Kidney (tissue), 14 donors: Measurements from ENCODE around the gene ZNF747. TPM values are rescaled to one million over a fixed set of nuclear protein-coding genes. Genes with fewer than 3 reads are reported as not detected.
A peak's percentile ranks its signal among the peaks of the same experiment; 100 is the strongest.

Source experiments
- DNase-seq, 5 donors: peaks; one replicate each; pipeline ENCODE4 v3.0.0-alpha.2; 2013 to 2020
- FAIRE-seq: peaks from 2 replicates; lab custom pipeline; 2012; peaks lifted over from hg19 to GRCh38; lab: Jason Lieb, UNC
- H3K27ac ChIP-seq, 2 donors: one replicate each; pipeline ENCODE4 v1.7.0; 2013; ENCODE audit warnings: low read depth in 2 of 2, low read length in 2 of 2, inconsistent platforms in 1 of 2
- H3K27me3 ChIP-seq: one replicate; pipeline ENCODE4 v1.7.1; 2013; ENCODE audit warnings: low read length, inconsistent platforms; ENCODE audit not compliant: control insufficient read depth, insufficient read depth
- H3K36me3 ChIP-seq, 3 donors: one replicate each; pipeline versions ENCODE4 v1.7.0 to v1.7.1; 2013; ENCODE audit warnings: low read length in 3 of 3, control low read depth in 1 of 3, inconsistent platforms in 1 of 3; ENCODE audit not compliant: insufficient read depth in 3 of 3, control insufficient read depth in 2 of 3
- H3K4me1 ChIP-seq, 3 donors: one replicate each; pipeline versions ENCODE4 v1.7.0 to v1.7.1; 2013; ENCODE audit warnings: low read length in 3 of 3, inconsistent platforms in 1 of 3, low read depth in 1 of 3; ENCODE audit not compliant: control insufficient read depth in 2 of 3, insufficient read depth in 2 of 3
- H3K4me3 ChIP-seq, 3 donors: one replicate each; pipeline versions ENCODE4 v1.7.0 to v1.8.1; 2013; ENCODE audit warnings: low read length in 3 of 3, control low read depth in 1 of 3, inconsistent platforms in 1 of 3
- H3K9ac ChIP-seq, 3 donors: one replicate each; pipeline versions ENCODE4 v1.7.0 to v1.7.1; 2013; ENCODE audit warnings: low read length in 3 of 3, control low read depth in 1 of 3, inconsistent platforms in 1 of 3
- H3K9me3 ChIP-seq, 3 donors: one replicate each; pipeline versions ENCODE4 v1.7.0 to v1.7.1; 2013; ENCODE audit warnings: low read length in 3 of 3, control low read depth in 1 of 3, inconsistent platforms in 1 of 3; ENCODE audit not compliant: control insufficient read depth in 2 of 3, insufficient read depth in 1 of 3
- intact Hi-C: fragments of 100-400 bp; cut with DNase I; formaldehyde crosslinking; loops from one replicate; pipeline ENCODE4 v1.11.1; 2022
- polyA plus RNA-seq: library from polyadenylated mRNA; stranded (reverse); fragments of 350-450 nt; fragmentation: Illumina TruSeq; extraction: RNeasy Lipid Tissue Mini Kit (QIAGEN cat#74804); gene quantifications from one replicate; pipeline ENCODE4 v1.2.3, GENCODE V29; 2014; ENCODE audit warnings: low read depth, low replicate concordance; ENCODE audit not compliant: insufficient read depth
- total RNA-seq: library from RNA; stranded (reverse); fragmentation: NEBNext Ultra II Directional; extraction: Animal tissue kit (Norgen Biotek cat#: 25700); gene quantifications from one replicate; pipeline ENCODE4 v1.2.1, GENCODE V29; 2021
- TF ChIP-seq, protein P1 (sequence below): IDR thresholded peaks from 3 replicates; pipeline ENCODE4 v1.5.1; 2012; ENCODE audit warnings: mild to moderate bottlenecking, moderate library complexity, borderline replicate concordance; ENCODE audit not compliant: insufficient read depth; ENCODE audit errors: extremely low read depth
- donor health status: control.
- donor health status: control.
- donor health status: control.
- donor health status: control.
- donor health status: control.
- donor health status: DM: yes; HTN: yes; CAD: no.
- donor health status: Normal renal cell carcinoma (clear cell type).

Gene ZNF747
- total and polyA plus RNA-seq, 2 donors from 2014 or later, result 10.1 to 11.6 TPM

DNA sequence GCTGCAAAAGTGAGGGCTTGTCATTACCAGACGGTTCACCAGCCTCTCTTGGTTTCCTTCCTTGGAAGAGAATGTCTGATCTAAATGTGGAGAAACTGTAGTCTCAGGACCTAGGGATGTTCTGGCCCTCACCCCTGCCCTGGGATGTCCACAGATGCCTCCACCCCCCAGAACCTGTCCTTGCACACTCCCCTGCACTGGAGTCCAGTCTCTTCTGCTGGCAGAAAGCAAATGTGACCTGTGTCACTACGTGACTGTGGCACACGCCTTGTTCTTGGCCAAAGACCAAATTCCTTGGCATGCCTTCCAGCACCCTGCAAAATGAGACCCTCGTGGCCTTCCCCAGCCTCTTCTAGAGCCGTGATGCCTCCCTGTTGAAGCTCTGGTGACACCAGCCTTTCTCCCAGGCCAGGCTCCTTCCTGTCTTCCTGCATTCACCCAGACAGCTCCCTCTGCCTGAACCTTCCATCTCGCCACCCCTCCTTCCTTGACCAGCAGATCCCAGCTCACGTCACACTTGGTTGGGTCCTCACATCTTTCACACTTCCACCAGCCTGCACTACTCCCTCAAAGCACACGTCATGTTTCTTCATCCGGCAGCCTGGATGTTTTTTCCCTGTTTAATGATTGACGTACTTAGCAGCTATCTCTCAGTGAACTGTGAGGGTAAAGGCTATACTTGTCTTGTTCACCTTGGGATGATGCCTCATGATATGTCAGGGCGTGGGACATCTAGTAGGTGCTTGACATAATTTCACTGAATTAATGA lies 12.6 kb downstream of the ZNF747 start:
- FAIRE-seq (peak; percentile 3), DNase-seq (peak; percentile 72 to 88 (median 82))
- peak overlapping the region in 1 of 3 donors; percentile 34 for H3K9ac ChIP-seq
- intact Hi-C loops, result no loop called here
- H3K36me3 ChIP-seq, result no peaks in the 10 kb centered on the region
- H3K27me3 ChIP-seq, result no peaks in the 10 kb centered on the region
- H3K4me1 ChIP-seq, result peaks cover 0 to 15% (median 12%) of the 10 kb centered on the region in 3 donors
- H3K9me3 ChIP-seq, result no peaks in the 10 kb centered on the region
- TF ChIP-seq, protein P1, sequence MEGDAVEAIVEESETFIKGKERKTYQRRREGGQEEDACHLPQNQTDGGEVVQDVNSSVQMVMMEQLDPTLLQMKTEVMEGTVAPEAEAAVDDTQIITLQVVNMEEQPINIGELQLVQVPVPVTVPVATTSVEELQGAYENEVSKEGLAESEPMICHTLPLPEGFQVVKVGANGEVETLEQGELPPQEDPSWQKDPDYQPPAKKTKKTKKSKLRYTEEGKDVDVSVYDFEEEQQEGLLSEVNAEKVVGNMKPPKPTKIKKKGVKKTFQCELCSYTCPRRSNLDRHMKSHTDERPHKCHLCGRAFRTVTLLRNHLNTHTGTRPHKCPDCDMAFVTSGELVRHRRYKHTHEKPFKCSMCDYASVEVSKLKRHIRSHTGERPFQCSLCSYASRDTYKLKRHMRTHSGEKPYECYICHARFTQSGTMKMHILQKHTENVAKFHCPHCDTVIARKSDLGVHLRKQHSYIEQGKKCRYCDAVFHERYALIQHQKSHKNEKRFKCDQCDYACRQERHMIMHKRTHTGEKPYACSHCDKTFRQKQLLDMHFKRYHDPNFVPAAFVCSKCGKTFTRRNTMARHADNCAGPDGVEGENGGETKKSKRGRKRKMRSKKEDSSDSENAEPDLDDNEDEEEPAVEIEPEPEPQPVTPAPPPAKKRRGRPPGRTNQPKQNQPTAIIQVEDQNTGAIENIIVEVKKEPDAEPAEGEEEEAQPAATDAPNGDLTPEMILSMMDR, result peak; percentile 4
- peak overlapping the region in 1 of 2 donors; percentile 33 for H3K27ac ChIP-seq
- H3K4me3 ChIP-seq, result peak overlapping the region in 1 of 3 donors; percentile 17

DNA sequence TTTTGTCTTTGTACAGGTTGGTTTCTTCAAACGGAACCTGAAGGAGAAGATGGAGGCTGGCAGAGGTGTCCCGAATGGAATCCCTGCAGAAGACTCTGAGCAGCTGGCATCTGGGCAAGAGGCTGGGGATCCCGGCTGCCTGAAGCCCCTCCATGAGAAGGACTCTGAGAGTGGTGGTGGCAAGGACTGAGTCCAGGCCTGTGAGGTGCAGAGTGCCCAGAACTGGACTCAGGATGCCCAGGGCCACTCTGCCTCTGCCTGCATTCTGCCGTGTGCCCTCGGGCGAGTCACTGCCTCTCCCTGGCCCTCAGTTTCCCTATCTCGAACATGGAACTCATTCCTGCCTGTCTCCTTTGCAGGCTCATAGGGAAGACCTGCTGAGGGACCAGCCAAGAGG lies 13.2 kb downstream of the ZNF747 start:
- peaks cover 0 to 15% (median 12%) of the 10 kb centered on the region in 3 donors for H3K4me1 ChIP-seq
- intact Hi-C loops, result no loop called here
- TF ChIP-seq, protein P1, result no peak
- peak overlapping the region in 1 of 3 donors; percentile 34 for H3K9ac ChIP-seq
- no peak overlapping the region for H3K27ac ChIP-seq
- no peaks in the 10 kb centered on the region for H3K36me3 ChIP-seq
- DNase-seq (peak in 1 of 5 donors; percentile 53), FAIRE-seq (no peak)
- no peak overlapping the region for H3K4me3 ChIP-seq
- H3K9me3 ChIP-seq, result no peaks in the 10 kb centered on the region
- H3K27me3 ChIP-seq, result no peaks in the 10 kb centered on the region

DNA sequence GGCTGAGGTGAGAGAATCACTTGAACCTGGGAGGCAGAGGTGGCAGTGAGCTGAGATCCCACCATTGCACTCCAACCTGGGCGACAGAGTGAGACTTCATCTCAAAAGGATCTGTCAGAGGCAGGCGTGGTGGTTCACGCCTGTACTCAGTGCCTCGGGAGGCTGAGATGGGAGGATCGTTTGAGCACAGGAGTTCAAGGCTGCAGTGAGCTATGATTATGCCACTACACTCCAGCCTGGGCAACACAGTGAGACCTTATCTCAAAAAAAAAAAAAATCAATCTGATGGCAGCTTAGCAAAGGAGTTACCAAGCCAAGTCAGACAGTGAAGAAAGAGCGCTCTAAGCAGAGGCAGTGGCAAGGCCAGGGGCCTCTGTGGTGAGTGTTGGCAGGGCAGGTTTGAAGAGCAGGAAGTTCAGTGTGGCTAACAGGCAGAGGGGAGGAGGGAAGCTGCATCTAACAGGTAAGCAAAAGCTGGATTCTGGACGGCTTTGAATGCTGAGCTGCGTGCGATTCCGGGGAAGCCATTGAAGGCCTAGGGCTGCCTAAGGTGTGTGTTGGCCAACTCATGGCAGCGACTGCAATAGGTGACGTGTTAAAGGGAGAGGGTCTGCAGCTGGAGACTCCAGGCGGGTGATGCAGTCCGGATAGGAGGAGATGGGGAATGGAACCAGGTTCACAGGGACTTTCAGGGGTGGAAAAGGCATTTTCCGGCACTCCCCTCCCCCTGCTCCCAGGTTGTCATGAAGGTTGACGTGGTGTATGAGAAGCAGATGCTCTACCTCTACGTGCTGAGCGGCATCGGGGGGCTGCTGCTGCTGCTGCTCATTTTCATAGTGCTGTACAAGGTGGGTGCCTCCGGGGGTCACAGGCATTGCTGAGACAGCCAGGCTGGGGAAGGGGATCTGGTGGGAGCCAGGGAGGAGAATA lies 15.3 kb downstream of the ZNF747 start:
- H3K9me3 ChIP-seq, result no peaks in the 10 kb centered on the region
- H3K4me1 ChIP-seq, result peaks cover 0 to 12% (median 12%) of the 10 kb centered on the region in 3 donors
- TF ChIP-seq, protein P1, result no peak
- H3K27me3 ChIP-seq, result no peaks in the 10 kb centered on the region
- H3K4me3 ChIP-seq, result no peak overlapping the region
- intact Hi-C loops, result loop anchor here (10.0 kb wide), 1 partner anchor 65 kb away; no protein-coding TSS in a partner anchor
- no peak overlapping the region for H3K27ac ChIP-seq
- H3K9ac ChIP-seq, result no peak overlapping the region
- no peak for FAIRE-seq
- no peaks in the 10 kb centered on the region for H3K36me3 ChIP-seq
- DNase-seq, result peak in 1 of 5 donors; percentile 54
